Pancreas (tissue), 10 donors: ENCODE measurements around the gene ACADVL. TPM values are rescaled to one million over a fixed set of nuclear protein-coding genes. Genes with fewer than 3 reads are reported as not detected.
A peak's percentile ranks its signal among the peaks of the same experiment; 100 is the strongest.

ENCODE experiments used
- ATAC-seq, 4 donors: fragments of 200-7000 bp; cut with Tn5 transposase; one replicate each; pipeline versions ENCODE4 v1.8.0 to v1.9.1; 2020; ENCODE audit warnings: mild to moderate bottlenecking in 4 of 4, moderate library complexity in 4 of 4
- DNase-seq, 6 donors: peaks; one replicate each; pipeline ENCODE4 v3.0.0-alpha.2; 2020
- FAIRE-seq: peaks from 2 replicates; lab custom pipeline; 2012; peaks lifted over from hg19 to GRCh38; lab: Jason Lieb, UNC
- H3K27ac ChIP-seq, 4 donors: fragments of 200-600 bp; sonication (generic); 1 replicate in 3 of 4; 2 replicates in 1 of 4; pipeline versions ENCODE4 v1.5.0 to v1.8.0; 2020
- H3K27me3 ChIP-seq, 4 donors: fragments of 200-600 bp; one replicate each; pipeline ENCODE4 v1.8.0; 2021
- H3K36me3 ChIP-seq, 3 donors: fragments of 200-600 bp; sonication (generic) in 1 of 3; one replicate each; pipeline versions ENCODE4 v1.5.0 to v1.8.0; 2020 to 2021
- H3K4me1 ChIP-seq, 3 donors: fragments of 200-600 bp; one replicate each; pipeline ENCODE4 v1.8.0; 2021
- H3K4me3 ChIP-seq, 4 donors: fragments of 200-600 bp; sonication (generic) in 2 of 4; one replicate each; pipeline versions ENCODE4 v1.5.0 to v1.8.0; 2020 to 2021
- H3K9me3 ChIP-seq, 4 donors: fragments of 200-600 bp; one replicate each; pipeline ENCODE4 v1.8.0; 2021
- CTCF ChIP-seq, 4 donors: fragments of 200-600 bp; sonication (generic) in 3 of 4; IDR thresholded peaks; one replicate each; pipeline versions ENCODE4 v1.5.0 to v1.8.0; 2021; ENCODE audit warnings: antibody characterized with exemption in 4 of 4
- WGBS, 2 donors: extraction: QIAGEN DNeasy Blood & Tissue Kit; methylation state at CpG; one replicate each; pipeline ENCODE4 v1.1.7; 2013; 5-methylcytosine and 5-hydroxymethylcytosine counted together
- intact Hi-C, 3 donors: fragments of 100-400 bp; cut with DNase I; formaldehyde crosslinking; loops; one replicate each; pipeline versions ENCODE4 v1.11.1 to v1.14.2; 2022
- polyA plus RNA-seq, 2 donors: library from polyadenylated mRNA; stranded (reverse); fragments of 200-250 nt; gene quantifications; one replicate each; pipeline ENCODE4 v1.2.3, GENCODE V29; 2013
- total RNA-seq, 6 donors: library from RNA; stranded (reverse); fragmentation: NEBNext Ultra II Directional in 4 of 6; extraction: Animal tissue kit (Norgen Biotek cat#: 25700) in 4 of 6; gene quantifications; one replicate each; pipeline versions ENCODE4 v1.2.1 to v1.2.4, GENCODE V29; 2021 to 2023
- donor health status: healthy with polysubstance abuse.
- donor health status: DM: no; HTN: no; CAD: no; lungs with moderate emphysema.
- donor health status: DM: no; HTN: no; CAD: no.
- donor health status: control.
- donor health status: control.
- donor health status: Bipolar disorder and iron deficiency.
- donor health status: DM: yes; HTN: yes; CAD: no.
- donor health status: DM: no; HTN: no; CAD: no.
- donor health status: DM: no; HTN: no; CAD: no.
- donor health status: DM: yes; HTN: yes; CAD: no.

Gene ACADVL
- total and polyA plus RNA-seq, 8 donors: 447 to 3,251 (median 629) TPM

GRCh38 chr17:7237266-7237760 is 17.6 kb downstream of the ACADVL start:
- no peak for TF ChIP-seq CTCF (IDR thresholded peaks at IDR 0.05)
- DNase-seq (no peak), FAIRE-seq (no peak), ATAC-seq (no peak)
- Histone ChIP-seq H3K4me3 (peak overlapping the region; percentile 77 to 86 (median 80)), H3K4me1 (peaks cover 17 to 43% (median 17%) of the 10 kb centered on the region in 3 donors), H3K9me3 (no peaks in the 10 kb centered on the region), H3K27me3 (no peaks in the 10 kb centered on the region), H3K27ac (peak overlapping the region; percentile 57 to 88 (median 76)), H3K36me3 (peaks cover 0 to 3% (median 0%) of the 10 kb centered on the region in 3 donors)
- WGBS, 2 donors: 15 to 22% methylated on average over 6 of the region's 6 CpGs
- intact Hi-C loops: no loop called here

GRCh38 chr17:7237761-7238419 is 18.2 kb downstream of the ACADVL start:
- no peak for FAIRE-seq
- peak; percentile 76 to 93 (median 88) for DNase-seq
- peaks cover 17 to 37% (median 17%) of the 10 kb centered on the region in 3 donors for H3K4me1 ChIP-seq
- peaks cover 0 to 3% (median 0%) of the 10 kb centered on the region in 3 donors for H3K36me3 ChIP-seq
- intact Hi-C loops: no loop called here
- no peak for TF ChIP-seq CTCF (IDR thresholded peaks at IDR 0.05)
- 0 to 1% methylated on average over 47 to 70 of the region's 73 CpGs for WGBS, 2 donors
- no peaks in the 10 kb centered on the region for H3K27me3 ChIP-seq
- peak overlapping the region; percentile 57 to 88 (median 76) for H3K27ac ChIP-seq
- H3K9me3 ChIP-seq: no peaks in the 10 kb centered on the region
- peak overlapping the region; percentile 77 to 86 (median 80) for H3K4me3 ChIP-seq
- peak; percentile 2 to 10 (median 6) for ATAC-seq

- H3K4me3 ChIP-seq: peak overlapping the region; percentile 77 to 86 (median 80)
- H3K36me3 ChIP-seq: peaks cover 0 to 3% (median 0%) of the 10 kb centered on the region in 3 donors
- H3K9me3 ChIP-seq: no peaks in the 10 kb centered on the region
- intact Hi-C loops: no loop called here
- H3K4me1 ChIP-seq: peaks cover 17 to 31% (median 17%) of the 10 kb centered on the region in 3 donors
- WGBS, 2 donors: 0 to 2% methylated on average over 30 to 39 of the region's 39 CpGs
- no peak for TF ChIP-seq CTCF (IDR thresholded peaks at IDR 0.05)
- no peak for FAIRE-seq
- no peaks in the 10 kb centered on the region for H3K27me3 ChIP-seq
- peak overlapping the region; percentile 75 to 88 (median 82) for H3K27ac ChIP-seq
- peak in 5 of 6 donors; percentile 47 to 80 (median 62) for DNase-seq
- ATAC-seq: no peak
Measured at GRCh38 chr17:7238420-7239090, 18.8 kb downstream of the ACADVL start.

GRCh38 chr17:7239091-7240027 is 19.6 kb downstream of the ACADVL start, which contains the start of gene PHF23:
PHF23 (minus strand) TSS chr17:7239457; CDS start chr17:7239279, 178 bp downstream.
- FAIRE-seq: peak; percentile 94
- WGBS, 2 donors: 1% methylated on average over 63 to 72 of the region's 72 CpGs
- peaks cover 0 to 3% (median 0%) of the 10 kb centered on the region in 3 donors for H3K36me3 ChIP-seq
- TF ChIP-seq CTCF (IDR thresholded peaks at IDR 0.05): no peak
- H3K4me1 ChIP-seq: peaks cover 17 to 34% (median 17%) of the 10 kb centered on the region in 3 donors
- H3K27me3 ChIP-seq: no peaks in the 10 kb centered on the region
- no peaks in the 10 kb centered on the region for H3K9me3 ChIP-seq
- peak within 1 kb of the TSS; percentile 75 to 99 (median 82) for H3K27ac ChIP-seq
- peak within 1 kb of the TSS; percentile 77 to 86 (median 80) for H3K4me3 ChIP-seq
- ATAC-seq: peak; percentile 62 to 76 (median 72)
- peak; percentile 98 to 100 (median 100) for DNase-seq
- intact Hi-C loops: no loop called here
